HG03571 (cell line): ENCODE results near the gene SLC6A6.

Source experiments
- ATAC-seq: cut with Tn5 transposase; IDR thresholded peaks from one replicate; pipeline ENCODE4 v1.9.1; 2021; ENCODE audit not compliant: unreplicated experiment

SLC6A6 gene

DNA sequence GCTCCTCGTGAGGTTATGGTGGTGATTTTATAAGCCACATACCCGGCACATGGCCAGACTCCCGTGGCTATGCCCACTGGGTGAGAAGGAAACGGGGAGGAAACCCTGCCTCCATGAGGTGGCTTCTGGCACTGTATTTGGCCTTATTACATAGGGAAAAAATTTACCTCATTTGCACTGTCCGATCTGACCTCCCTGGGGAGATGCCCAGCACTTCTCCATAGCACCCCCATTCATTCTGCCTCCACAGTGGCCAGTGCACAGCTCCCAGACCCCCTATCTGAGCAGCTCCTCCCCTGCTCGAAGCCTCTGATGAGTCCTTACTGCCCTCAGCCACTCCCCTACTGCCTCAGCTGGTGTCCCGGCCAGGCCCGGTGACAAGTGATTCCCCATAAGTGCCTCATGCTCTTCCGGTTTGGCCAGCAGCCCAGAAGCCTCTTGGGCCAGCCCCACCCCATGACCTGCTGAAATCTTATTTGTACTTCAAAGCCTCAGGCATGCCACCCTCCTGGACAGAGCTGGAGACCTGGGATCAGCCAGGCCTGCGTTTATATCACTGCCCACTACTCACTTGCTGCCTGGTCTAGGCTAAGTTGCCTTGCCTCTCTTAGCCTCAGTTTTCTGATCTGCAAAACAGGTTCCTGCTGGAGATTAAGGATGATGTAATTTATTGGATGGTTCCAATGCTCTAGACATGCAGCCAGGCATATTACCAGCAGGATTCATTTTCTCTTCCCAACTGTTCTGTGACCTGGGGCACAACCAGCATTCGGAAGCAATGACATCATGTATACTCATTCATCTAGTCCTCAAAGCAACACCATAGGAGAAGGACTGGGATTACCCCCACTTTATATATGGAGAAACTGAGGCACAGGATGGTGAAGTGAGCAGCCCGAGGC, 30.6 kb upstream of the SLC6A6 start:
- no peak for ATAC-seq

DNA sequence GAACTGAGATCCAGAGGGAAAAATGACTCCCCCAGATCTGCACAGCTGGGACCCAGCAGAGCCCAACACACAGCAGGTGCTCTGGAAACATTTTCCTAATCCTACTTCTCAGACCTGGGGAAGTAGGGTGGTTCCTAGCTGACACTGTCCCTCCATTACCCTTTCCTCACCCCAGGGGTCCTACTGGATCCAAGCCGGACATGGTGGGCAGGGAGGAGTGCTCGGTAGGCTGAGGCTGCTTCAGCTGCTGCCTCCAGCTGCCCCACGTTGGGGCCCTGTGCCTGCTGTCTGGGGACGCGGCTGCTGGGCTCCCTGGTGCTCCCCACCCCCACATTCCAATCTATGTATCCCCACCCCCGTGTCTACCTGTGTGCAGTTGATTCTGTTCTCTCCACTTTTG, 29.8 kb upstream of the SLC6A6 start:
- no peak for ATAC-seq

DNA sequence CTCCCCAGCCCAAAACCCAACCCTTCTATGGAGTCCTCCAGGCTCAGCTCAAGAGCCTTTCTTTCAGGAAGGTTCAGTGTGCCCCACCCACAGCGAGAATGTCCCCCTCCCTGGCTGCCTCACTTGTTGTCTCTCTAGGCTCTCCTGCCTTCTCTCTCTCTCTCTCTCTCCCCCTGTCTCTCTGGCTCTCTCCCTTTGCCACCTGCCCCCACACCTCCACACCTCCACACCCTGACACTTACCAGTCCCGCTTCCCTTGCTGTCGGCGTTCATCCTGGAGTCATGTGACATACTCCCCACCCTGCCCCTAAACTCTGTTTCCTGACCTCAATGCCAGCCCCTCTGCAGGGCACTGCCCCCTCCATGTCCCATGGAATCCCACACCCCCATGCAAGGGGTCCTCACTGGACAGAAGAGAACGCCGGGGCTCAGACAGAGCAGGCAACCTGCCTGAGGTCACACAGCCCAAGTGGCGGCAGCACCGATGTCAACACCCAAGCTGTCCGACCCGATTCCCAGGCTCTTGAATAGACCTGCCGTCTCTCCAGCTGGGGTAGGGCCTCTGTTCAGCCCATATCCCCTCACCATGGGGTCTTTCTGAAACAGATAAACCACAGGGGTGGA, 28.5 kb upstream of the SLC6A6 start:
- no peak for ATAC-seq

DNA sequence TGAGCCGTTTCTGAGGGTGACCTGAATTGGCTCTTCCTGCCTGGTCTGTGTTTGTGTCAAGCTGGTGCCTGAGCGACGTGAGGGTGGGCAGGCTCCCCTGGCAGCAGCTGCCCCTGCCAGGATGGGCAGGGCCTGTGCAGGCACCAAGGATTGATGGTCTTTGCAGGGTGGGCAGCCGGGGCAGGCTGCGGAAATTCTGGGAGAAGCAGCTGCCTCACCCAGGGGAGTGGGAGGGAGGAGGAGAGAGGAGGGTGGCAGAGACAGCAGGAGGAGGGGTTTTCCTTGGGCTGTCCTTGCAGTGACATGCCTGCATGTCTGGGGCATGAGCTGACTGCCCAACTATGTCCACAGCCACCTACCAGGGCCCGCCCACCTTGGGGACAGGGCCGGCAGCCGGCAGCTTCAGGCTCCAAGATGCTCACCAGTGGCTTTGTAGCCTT, 27.9 kb upstream of the SLC6A6 start:
- no peak for ATAC-seq

DNA sequence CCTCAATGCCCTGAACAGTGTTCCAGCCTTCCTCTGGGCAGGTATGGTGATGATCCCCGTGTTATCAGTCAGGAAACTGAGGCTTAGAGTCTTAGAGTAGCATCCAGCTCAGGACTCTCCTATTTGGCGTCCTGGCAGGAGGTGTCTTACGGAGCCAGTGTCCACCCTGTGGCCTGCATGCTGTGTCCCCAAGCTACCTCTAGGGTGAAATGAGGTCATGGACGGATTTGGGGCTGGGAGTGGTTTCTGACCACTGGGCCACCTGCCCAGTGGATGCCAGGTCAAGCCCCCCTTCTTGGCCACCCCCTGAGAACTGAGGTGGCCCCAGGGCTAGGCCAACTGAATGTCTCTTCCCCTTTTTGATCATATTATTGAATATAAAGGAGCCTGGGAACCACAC, 27.2 kb upstream of the SLC6A6 start:
- no peak for ATAC-seq

DNA sequence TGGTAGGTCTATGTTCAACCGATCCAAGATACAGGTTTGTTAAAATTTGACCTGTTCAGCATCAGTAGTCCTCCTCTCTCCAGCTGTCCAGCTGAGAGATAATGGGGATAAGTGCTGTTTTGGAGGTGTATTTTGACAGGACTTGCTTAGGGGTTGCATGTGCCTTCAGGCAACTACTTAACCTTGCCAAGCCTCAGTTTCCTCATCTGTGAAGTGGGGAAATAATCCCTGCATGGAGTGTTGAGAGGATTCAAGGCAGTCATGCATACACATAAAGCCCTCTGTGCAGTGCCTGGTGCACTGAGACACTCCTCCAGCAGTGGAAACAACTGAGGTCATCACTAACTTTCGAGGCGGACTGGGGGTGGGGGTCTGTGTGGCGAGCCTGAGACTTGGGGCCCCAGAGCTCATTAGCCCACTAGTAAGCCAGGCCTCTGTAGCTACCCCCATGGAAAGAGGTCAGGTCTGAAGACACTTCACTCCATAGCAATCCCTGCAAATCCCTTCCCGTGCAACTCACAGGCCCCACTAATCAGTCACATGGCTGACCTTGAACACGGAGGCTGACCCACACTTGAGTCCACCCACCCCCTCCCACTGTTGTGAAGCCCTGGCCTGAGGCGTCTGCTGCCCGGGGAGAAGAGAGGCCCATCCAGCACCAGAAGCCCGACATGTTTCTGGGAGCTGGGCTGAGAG, 25.9 kb upstream of the SLC6A6 start:
- ATAC-seq, result no peak

DNA sequence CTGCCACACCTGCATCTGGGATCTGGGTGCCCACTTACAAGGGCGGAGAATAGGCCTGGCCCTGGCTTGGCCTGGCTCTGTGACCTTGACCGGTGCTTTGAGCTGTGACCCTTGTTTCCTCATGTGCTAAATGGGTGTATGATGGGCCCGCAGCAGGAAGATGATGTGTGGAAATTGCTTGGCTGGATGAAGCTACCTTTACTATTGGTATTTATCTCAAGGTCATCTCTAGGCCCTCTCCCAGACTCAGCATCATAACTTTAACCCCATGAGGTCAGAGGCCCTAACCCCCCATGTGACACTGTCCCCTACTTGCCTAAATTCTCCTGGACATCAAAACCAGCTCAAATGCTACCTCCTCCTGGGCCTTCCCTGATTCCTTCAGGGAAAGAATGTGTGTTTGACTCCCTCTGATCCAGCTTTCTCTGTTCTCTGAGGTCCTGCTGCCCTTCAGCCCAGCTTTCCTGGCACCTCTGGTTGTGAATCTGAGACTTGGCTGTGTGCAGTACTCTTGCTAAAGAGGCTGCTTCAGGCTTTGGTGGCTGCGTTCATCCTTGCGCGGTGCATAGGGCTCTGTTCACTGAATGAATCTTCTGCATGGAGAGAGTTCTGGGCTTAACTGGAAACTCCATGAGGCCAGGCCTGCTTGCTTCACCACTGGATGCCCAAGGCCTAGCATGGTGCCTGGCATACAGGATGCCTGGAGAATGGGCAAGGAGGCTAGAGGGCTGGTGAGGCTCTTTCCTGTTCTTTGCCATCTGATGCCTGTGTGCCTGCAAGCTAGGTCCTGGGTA, 25.2 kb upstream of the SLC6A6 start:
- no peak for ATAC-seq

DNA sequence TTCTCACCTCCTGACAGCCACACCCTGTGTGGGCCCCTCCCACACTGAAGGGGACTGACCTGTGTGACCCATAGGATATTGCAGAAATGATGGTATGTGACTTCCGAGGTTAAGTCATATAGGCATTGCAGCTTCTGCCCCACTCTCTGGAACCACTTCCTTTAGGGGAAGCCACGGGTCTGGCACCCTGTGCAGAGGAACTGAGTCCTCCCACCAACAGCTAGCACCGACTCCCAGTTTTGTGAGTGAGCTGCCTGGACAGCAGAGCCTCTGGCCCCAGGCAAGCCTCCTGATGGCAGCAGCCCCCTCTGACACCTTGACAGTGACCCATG, 24.6 kb upstream of the SLC6A6 start:
- peak; percentile 65 for ATAC-seq

DNA sequence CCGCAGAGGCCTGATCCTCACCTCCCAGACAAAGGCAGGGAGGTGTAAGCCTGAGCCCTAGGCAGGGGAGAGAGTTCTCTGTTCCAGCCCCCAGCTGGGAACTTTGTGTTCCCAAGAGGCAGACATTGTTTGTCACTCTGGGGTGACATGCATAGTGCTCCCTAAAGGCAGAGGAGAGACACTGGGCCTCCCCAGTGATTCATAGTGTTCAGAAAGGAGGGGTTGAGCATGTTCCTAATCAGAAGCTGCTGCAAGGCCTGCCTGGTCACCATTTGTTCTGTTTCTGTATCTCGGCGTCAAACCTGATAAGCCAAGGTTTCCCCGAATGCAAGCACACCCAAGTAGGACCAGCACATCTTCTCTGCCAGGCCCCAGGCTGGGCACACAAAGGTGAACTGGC, 24.0 kb upstream of the SLC6A6 start:
- no peak for ATAC-seq

DNA sequence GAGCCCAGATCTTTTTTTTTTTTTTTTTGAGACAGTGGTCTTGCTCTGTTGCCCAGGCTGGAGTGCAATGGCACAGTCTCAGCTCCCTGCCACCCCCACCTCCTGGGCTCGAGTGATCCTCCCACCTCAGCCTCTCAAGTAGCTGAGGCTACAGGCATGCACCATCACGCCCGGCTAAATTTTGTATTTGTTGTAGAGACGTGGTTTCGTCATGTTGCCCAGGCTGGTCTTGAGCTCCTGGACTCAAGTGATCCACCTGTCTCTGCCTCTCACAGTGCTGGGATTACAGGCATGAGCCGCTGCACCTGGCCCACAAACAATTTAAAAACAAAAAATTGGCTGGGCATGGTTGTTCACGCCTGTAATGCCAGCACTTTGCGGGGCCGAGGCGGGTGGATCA, 22.6 kb upstream of the SLC6A6 start:
- no peak for ATAC-seq

DNA sequence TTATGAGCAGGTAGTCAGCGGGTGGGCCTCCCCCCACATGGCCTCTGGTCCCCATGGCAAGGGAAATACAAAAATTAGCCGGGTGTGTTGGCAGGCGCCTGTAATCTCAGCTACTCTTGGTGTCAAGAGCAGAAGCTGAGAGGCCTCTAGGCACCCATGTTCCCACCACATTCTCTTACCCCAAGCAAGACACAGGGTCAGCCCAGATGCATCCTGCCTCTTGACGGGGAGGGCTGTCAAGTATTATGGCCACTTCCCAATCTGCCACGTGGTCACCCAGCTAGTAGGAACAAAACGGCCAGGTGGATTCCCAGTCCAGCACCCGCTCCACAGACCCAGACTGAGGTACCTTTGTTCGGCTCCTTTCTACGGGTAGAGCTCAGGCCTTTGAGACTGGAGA, 16.2 kb upstream of the SLC6A6 start:
- ATAC-seq, result no peak

DNA sequence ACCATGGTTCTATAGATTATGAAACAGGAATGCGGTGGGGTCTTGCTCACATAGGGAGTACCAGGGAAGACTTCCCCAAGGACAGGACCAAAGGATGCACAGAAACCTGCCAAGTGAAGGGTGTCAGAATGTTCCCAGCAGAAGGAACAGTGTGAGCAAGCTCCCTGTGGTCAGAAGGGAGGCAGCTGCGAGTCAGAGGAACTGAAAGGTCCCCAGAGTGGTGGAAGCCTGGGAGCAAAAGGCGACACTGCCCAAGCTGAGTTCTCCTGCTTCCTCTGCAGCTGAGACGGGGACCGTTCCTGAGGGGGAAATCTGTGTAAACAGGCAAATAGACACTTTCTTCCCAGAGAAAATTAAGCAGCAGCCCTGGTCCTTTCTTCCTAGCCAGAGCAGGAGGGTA, 14.2 kb upstream of the SLC6A6 start:
- ATAC-seq, result no peak

DNA sequence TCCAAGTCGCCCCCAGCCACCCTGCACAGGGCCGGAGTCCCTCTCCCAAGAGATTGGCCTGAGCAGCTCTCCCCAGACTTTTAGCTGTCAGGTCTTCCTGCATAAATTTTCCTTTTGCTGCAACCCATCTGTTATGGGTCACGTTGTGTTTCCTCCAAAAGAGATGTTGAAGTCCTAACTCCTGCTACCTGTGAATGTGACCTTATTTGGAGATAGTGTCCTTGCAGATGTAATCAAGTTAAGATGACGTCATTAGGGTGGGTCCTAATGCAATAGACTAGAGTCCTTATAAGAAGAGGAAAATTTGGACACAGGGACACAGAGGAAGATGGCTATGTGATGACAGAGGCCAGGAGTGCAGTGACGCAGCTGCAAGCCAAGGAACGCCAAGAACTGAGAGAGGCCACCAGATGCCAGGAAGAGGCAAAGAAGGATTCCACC, 13.2 kb upstream of the SLC6A6 start:
- ATAC-seq, result no peak

DNA sequence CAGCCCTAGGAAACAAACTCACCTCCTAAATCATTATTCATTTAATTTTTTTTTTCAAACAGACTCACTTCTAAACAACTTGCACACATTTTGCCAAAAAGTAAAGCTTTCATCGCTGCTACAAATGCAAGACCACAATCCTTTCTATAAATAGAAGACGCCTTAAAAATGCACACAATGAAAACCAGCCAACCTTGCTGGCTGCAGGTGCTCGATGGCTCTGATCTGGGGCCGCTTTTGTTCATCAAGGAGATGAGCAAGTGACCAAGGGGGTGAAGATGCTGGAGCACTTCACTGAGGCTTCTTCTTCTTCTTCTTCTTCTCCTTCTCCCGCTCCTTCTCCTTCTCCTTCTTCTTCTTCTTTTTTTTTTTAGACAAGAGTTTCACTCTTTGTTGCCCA, 12.7 kb upstream of the SLC6A6 start:
- ATAC-seq, result no peak

DNA sequence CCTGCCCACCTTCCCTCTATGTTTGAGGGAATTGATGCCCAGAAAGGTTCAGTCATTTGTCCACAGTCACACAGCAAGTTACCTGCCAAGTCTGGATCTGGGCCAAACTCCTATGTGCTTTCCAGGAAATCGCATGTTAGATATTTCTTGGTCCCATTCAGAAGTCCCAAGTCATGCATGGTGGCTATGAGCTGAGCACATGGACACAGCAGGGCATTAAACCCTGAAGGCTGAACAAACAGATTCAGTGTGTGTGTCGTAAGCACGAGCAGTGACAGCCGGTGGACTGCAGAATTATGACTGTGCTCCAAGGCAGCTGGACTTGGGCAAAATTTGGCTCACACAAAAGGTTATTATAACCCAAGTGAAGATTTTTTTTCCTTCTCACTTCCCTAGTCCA, 11.4 kb upstream of the SLC6A6 start:
- no peak for ATAC-seq

DNA sequence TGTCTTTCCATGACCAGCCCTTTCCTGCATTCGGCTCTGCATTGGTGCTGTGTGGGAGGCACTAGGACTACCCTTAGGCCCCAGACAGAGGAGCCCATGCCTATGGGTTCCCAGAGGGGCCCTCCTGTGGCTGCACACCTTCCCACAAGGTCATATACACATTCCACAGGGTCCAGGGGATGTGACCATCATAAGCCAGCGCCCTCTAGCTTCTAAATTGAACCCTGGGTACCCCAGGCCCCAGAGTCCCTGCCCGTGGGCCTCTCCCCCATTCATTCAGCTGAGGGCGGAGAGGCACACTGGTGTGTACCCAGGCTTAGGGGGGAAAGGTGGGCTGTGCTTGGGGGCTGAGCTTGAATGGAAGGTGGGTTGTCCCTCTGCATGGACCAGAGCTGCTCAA, 10.2 kb upstream of the SLC6A6 start:
- ATAC-seq, result no peak

DNA sequence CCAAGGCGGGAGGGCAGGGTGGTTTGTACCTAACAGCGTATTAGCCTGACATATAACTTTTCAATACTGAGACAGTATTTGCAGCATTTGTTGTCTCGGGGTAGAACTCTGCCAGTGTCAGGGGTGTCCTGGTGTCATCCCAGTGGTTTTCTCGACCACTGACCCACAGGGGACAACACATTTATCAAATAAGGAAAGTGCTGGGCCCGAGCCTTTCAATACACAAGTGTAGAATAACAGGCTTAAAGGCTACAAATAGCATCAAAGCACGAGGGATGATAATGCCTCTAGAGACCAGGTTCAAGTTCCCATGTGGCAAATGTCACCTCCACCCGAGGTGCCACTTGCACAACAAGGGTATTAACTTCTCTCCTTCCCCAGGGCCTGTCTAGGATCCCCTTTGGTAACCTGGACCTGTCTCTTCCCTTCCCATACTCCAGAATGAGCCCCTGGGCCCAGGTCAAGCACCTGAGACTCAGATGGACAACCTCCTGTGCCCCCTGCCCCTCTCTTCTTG, 9.5 kb upstream of the SLC6A6 start:
- ATAC-seq, result no peak

DNA sequence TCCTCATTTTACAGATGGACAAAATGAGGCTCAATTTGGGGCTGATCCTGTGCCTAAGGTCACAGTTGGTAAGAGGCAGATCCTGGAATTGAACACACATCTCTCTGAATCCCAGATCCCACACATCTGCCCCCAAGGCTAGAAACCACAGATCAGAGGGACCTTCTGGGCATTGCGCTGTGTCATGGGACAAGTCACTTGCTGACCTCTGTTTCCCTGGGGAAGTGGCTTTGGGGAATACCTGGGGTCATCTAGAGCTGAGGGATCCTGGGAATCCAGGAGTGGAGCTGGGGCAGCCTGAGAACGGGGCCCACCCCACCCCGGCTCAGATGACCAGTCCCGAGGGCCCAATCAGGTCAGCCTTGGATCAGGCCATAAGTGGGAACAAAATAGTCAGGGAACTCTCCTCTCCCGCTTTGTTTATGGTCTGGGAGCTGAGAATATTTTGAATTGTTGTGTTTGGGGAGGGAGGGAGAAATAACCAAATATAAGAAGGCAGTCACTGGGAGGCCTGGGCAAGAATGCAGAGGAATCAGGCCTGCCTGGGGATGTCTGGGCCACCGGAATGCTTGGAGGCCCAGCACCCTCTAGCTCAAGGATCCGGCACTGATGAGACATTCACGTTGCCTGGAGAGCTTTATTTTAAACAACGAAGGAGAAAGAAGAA, 8.8 kb upstream of the SLC6A6 start:
- no peak for ATAC-seq

DNA sequence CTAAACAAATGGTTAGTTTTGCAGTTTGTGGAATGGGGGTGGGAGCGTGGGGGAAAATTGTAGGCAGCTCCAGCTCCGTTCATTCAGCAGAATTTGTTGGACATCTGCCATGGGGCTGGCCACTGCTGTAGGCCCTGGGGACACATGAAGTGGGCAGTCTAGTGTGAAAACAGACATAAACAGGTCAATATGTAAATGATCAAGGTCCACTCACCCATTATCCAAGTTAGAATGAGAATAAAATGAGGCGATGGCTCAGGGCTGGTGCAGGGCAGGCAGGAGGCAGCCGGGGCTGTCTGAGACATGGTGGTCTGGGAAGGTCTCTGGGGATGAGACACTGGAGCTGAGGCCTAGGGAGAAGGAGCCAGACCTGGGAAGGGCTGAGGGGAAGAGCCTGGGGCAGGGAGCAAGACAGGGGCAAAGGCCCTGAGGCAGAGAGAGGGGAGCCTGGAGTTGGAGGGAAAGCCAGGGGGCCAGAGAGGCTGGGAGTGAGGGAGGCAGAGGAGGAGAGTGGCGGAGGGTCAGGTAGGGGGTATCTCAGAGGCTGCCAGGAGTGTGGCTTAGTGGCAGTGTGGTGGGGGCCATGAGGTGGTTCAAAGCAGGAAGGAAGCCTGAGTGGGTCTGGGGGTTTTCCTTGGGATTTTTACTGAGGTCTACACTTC, 6.2 kb upstream of the SLC6A6 start:
- ATAC-seq, result no peak

DNA sequence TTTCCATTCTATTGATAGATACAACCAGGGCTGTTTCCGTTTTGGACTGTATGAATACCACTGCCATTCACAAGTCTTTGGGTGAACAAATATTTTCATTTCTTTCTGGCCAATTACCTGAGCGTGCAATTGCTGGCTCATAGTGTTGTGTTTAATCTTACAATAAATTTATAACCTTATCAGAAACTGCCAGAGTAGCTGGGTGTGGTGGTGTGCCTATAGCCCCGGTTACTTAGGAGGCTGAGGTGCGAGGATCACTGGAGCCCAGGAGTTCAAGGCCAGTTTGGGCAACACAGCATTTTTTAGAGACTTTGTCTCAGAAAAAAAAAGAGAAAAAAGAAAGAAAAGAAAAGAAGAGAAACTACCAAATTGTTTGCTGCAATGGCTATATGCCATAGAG, 5.4 kb upstream of the SLC6A6 start:
- no peak for ATAC-seq
